ENCODE results near the gene NKX3-2. TPM values are rescaled to one million over a fixed set of nuclear protein-coding genes. Genes with fewer than 3 reads are reported as not detected.

Gene NKX3-2
- total and polyA plus RNA-seq, 10 of the 15 experiments (the other 5 are each of a cell fraction or from before 2014, with no cell fraction given) = not detected

DNA sequence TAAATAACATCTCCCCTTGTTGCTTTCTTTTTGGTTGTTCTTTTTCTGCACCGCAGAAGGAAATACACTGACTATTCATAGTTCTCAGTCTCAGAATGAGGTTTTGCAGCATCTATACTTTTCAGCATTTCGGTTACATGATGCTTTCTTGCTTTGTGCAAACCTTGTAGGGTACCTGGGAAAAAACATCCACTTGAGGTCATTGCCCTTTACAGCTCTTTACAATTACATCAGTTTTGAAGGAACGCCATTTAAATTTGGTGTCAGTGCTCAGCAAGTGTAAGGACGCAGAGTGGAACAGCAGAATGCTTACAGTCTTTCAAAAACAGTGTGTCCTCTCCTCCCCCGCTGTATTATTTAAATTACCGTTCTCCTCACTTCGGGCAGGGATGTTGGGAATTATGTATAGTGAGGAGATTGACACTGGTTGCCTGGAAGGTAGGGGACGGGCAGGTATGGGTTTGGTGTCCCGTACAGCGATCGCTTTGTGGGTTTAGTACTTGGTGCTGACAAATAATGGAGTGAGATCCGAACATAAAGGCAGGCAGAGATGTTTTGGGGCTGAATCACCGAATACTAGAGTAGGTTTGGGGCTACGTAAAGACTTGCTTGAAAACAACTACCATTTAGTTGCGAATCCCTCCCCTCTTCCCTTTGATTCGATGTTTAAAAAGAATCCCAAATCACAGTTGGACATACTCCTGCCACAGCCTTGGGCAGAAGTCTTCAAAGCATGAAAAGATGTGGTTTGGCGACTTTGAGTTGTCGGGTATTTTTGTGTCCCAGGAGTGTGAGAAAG is 2.0 kb upstream of the NKX3-2 start:
- no TSS peak for BruUV-seq (replicated peaks)
- ChIA-PET RAD21 (ENCODE audit: unreplicated experiment) (no interaction called here), SMC1A (ENCODE audit: uncharacterized antibody, unreplicated experiment) (interaction anchor here (0.7 kb wide), 1 partner anchor 701 kb away, joined by 3 read pairs; no protein-coding TSS in a partner anchor), POLR2A (no interaction called here), CTCF (interaction anchor here (1.1 to 5.4 kb wide), 3 partner anchors 694 to 816 kb away, joined by 3 to 34 read pairs (median 3); no protein-coding TSS in a partner anchor)
- WGBS (ENCODE audit: insufficient coverage, insufficient replicate concordance, low lambda C conversion rate, missing lambda C conversion rate) = 33% methylated on average over 18 of the region's 18 CpGs
- TF ChIP-seq JUND (IDR thresholded peaks at IDR 0.05; ENCODE audit: low read depth, low read length) = no peak
- TF ChIP-seq TCF12 (IDR thresholded peaks at IDR 0.05; ENCODE audit: low read depth, low read length) = no peak
- TF ChIP-seq HDAC2 (IDR thresholded peaks at IDR 0.05) = no peak
- TF ChIP-seq ZNF217 (IDR thresholded peaks at IDR 0.05) = no peak
- peaks cover 3% of the 10 kb centered on the region; the same call in 1 of the 2 replicates for H3K4me1 ChIP-seq (ENCODE audit: control insufficient read depth, insufficient read depth, low read length)
- H3K4me2 ChIP-seq (ENCODE audit: control insufficient read depth, insufficient read depth) = peak overlapping the region; percentile 89; the same call in 1 of the 2 replicates
- H3K36me3 ChIP-seq (ENCODE audit: control insufficient read depth in 2 of 2, insufficient read depth in 2 of 2, low read length in 1 of 2) = no peaks in the 10 kb centered on the region
- intact Hi-C loops (cut with micrococcal nuclease; ENCODE audit: unreplicated experiment) (loop anchor here (10.0 kb wide), 1 partner anchor 472 kb away; no protein-coding TSS in a partner anchor), in situ Hi-C loops (cut with MboI) (loop anchor here (5.0 to 25.0 kb wide), 3 partner anchors 694 to 1784 kb away; no protein-coding TSS in a partner anchor)
- ATAC-seq (no peak), DNase-seq (ENCODE audit: low read depth, low spot score) (no peak), FAIRE-seq (no peak)
- H3K9me3 ChIP-seq (replicated peaks; ENCODE audit: control insufficient read depth, insufficient read depth, low read length) = no peaks in the 10 kb centered on the region; the same call in 2 of the 3 replicates
- no peaks in the 10 kb centered on the region for H3K79me2 ChIP-seq (ENCODE audit: control insufficient read depth, insufficient read depth, low read length)
- H3K9ac ChIP-seq (ENCODE audit: control insufficient read depth, insufficient read depth, low read length) = no peak overlapping the region
- H3K27me3 ChIP-seq (replicated peaks in 1 of 2; ENCODE audit: control insufficient read depth in 2 of 2, insufficient read depth in 2 of 2, low read length in 1 of 2) = peaks cover 22 to 26% of the 10 kb centered on the region in 2 experiments
- H3K4me3 ChIP-seq = no peak overlapping the region
- no peak overlapping the region for H2AFZ ChIP-seq (ENCODE audit: control insufficient read depth, low read depth, low read length)
- H3K27ac ChIP-seq (ENCODE audit: control insufficient read depth, insufficient read depth) = no peak overlapping the region
- H4K20me1 ChIP-seq (ENCODE audit: control insufficient read depth, insufficient read depth) = no peaks in the 10 kb centered on the region

DNA sequence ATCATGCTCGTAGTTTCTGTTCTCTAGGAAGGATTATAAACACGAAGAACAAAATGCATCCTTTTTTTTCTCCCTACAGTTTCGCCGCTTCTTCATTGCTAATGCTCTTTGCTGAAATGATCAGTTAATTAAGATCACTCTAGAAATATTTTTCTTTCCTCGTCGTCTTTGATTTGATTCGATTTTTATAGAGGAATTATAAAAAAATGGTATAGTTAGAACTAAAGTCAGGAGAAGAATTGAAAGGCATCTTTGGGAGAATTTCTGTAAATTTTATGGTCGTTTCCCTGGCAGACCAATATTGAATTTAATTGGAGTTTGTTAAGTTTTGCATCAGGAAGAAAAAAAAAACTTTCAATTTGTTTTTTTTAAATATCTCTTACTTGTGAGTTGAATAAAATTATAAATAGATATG is 1.1 kb upstream of the NKX3-2 start:
- no peaks in the 10 kb centered on the region; the same call in 2 of the 3 replicates for H3K9me3 ChIP-seq (replicated peaks; ENCODE audit: control insufficient read depth, insufficient read depth, low read length)
- intact Hi-C loops (cut with micrococcal nuclease; ENCODE audit: unreplicated experiment) (loop anchor here (10.0 kb wide), 1 partner anchor 471 kb away; no protein-coding TSS in a partner anchor), in situ Hi-C loops (cut with MboI) (loop anchor here (5.0 to 25.0 kb wide), 3 partner anchors 693 to 1783 kb away; no protein-coding TSS in a partner anchor)
- H3K4me3 ChIP-seq = peak overlapping the region; percentile 17; the same call in 1 of the 2 replicates
- 27% methylated on average over 8 of the region's 8 CpGs for WGBS (ENCODE audit: insufficient coverage, insufficient replicate concordance, low lambda C conversion rate, missing lambda C conversion rate)
- no TSS peak for BruUV-seq (replicated peaks)
- no peaks in the 10 kb centered on the region for H4K20me1 ChIP-seq (ENCODE audit: control insufficient read depth, insufficient read depth)
- peak overlapping the region; percentile 71 for H3K4me2 ChIP-seq (ENCODE audit: control insufficient read depth, insufficient read depth)
- no peak overlapping the region for H3K9ac ChIP-seq (ENCODE audit: control insufficient read depth, insufficient read depth, low read length)
- ChIA-PET POLR2A (no interaction called here), RAD21 (ENCODE audit: unreplicated experiment) (no interaction called here), SMC1A (ENCODE audit: uncharacterized antibody, unreplicated experiment) (no interaction called here), CTCF (interaction anchor here (1.1 to 1.3 kb wide), 2 partner anchors 700 to 815 kb away, joined by 3 read pairs; no protein-coding TSS in a partner anchor)
- peaks cover 3% of the 10 kb centered on the region; the same call in 1 of the 2 replicates for H3K4me1 ChIP-seq (ENCODE audit: control insufficient read depth, insufficient read depth, low read length)
- no peak for FAIRE-seq
- H3K36me3 ChIP-seq (ENCODE audit: control insufficient read depth in 2 of 2, insufficient read depth in 2 of 2, low read length in 1 of 2) = no peaks in the 10 kb centered on the region
- ATAC-seq = no peak
- peaks cover 22 to 32% of the 10 kb centered on the region in 2 experiments for H3K27me3 ChIP-seq (replicated peaks in 1 of 2; ENCODE audit: control insufficient read depth in 2 of 2, insufficient read depth in 2 of 2, low read length in 1 of 2)
- DNase-seq (ENCODE audit: low read depth, low spot score) = no peak
- TF ChIP-seq, protein P1, sequence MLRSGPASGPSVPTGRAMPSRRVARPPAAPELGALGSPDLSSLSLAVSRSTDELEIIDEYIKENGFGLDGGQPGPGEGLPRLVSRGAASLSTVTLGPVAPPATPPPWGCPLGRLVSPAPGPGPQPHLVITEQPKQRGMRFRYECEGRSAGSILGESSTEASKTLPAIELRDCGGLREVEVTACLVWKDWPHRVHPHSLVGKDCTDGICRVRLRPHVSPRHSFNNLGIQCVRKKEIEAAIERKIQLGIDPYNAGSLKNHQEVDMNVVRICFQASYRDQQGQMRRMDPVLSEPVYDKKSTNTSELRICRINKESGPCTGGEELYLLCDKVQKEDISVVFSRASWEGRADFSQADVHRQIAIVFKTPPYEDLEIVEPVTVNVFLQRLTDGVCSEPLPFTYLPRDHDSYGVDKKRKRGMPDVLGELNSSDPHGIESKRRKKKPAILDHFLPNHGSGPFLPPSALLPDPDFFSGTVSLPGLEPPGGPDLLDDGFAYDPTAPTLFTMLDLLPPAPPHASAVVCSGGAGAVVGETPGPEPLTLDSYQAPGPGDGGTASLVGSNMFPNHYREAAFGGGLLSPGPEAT (IDR thresholded peaks at IDR 0.05; ENCODE audit: low read depth) = no peak
- TF ChIP-seq EZH2 (IDR thresholded peaks at IDR 0.05; ENCODE audit: borderline replicate concordance, control insufficient read depth, low read depth, low read length) = 0 out of 2 replicates have a peak, but pooled peaks have one; percentile 14
- H3K27ac ChIP-seq (ENCODE audit: control insufficient read depth, insufficient read depth) = no peak overlapping the region
- no peaks in the 10 kb centered on the region for H3K79me2 ChIP-seq (ENCODE audit: control insufficient read depth, insufficient read depth, low read length)
- no peak overlapping the region for H2AFZ ChIP-seq (ENCODE audit: control insufficient read depth, low read depth, low read length)
